ENCODE measurements around the gene PSMA4.

The PSMA4 gene

DNA sequence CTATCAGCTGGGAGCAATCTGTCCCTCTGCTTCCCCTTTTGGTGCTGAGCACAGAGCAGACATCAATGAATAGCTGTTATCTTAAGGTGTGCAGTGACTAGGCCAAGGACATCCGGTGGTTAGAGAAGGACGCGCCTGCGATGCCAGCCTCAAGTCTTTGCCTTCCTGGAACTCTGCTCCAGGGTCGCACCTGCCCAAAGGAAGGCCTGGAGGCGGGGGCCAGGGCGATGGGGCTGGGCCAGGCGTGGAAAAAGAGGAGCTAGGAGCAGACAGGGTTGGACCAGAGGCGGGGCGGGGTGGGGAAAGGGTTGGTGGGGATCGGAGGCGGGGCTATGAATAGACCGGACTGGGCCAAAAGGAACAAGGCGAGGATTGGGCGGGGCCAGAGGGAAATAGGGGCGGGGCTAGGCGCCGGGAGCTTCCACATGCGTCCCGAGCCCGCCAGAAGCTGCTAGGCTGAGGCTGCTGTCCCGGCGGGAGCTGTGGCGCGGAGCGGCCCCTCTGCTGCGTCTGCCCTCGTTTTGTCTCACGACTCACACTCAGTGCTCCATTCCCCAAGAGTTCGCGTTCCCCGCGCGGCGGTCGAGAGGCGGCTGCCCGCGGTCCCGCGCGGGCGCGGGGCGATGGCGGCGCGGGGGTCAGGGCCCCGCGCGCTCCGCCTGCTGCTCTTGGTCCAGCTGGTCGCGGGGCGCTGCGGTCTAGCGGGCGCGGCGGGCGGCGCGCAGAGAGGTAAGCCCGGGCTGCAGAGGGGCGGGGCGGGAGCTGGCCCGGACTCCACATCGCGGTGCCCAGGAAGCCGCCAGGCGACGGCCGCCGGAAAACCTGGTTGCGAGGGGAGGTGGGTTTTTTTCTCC is 25.1 kb downstream of the PSMA4 start, which contains the start of gene CHRNA5:
Gene CHRNA5 (plus strand): TSS at position 424 of the 854 bp plus-strand sequence. CDS start 200 bp downstream, at position 624.
- H3K27ac ChIP-seq = no peak within 1 kb of the TSS
- TF ChIP-seq, protein P1, sequence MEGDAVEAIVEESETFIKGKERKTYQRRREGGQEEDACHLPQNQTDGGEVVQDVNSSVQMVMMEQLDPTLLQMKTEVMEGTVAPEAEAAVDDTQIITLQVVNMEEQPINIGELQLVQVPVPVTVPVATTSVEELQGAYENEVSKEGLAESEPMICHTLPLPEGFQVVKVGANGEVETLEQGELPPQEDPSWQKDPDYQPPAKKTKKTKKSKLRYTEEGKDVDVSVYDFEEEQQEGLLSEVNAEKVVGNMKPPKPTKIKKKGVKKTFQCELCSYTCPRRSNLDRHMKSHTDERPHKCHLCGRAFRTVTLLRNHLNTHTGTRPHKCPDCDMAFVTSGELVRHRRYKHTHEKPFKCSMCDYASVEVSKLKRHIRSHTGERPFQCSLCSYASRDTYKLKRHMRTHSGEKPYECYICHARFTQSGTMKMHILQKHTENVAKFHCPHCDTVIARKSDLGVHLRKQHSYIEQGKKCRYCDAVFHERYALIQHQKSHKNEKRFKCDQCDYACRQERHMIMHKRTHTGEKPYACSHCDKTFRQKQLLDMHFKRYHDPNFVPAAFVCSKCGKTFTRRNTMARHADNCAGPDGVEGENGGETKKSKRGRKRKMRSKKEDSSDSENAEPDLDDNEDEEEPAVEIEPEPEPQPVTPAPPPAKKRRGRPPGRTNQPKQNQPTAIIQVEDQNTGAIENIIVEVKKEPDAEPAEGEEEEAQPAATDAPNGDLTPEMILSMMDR (IDR thresholded peaks at IDR 0.05) = no peak

DNA sequence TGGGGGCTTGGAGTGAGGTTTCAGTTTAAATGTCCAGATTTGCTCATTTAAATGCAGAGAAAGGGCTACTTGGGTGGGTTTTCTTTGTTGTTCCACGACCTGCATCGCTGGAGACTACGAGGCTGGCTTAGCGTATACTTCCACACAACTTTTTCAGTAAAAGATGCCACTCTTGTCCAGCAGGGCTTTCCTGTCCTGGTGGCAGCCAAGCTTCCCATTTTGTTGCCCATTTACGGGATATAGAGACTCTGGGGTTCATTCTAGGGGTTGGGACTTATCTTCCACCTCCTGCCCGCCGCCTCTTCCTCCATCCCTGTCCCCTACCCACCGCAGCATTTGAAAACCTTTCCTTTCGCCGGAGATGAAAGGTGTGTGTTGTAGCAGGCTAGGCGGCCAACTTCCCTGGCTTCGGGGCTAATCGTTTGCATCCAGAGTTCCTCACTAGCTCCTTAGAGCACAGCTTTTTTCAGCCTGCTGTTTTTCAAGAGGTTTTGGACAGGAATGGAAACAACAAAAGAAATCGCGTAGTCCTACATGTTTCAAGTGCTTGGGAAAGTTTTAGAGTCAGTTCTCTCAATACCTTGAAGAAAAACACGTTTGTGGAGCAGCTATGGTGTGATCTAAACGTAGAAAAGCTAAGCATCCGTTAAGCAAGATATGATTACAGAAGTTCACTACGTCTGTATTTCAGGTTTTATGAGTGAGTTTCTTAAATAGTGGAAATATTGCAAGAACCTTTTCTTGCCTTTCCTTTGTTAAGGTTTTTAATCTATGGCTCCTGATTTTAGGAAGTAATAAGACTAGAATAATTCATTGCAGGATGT is 25.9 kb downstream of the PSMA4 start:
- no peak for DNase-seq (ENCODE audit: low spot score)
- H3K27ac ChIP-seq = no peak overlapping the region
- TF ChIP-seq, protein P1 (IDR thresholded peaks at IDR 0.05) = no peak
- peak overlapping the region; percentile 67 for H3K4me3 ChIP-seq

More for the DNA sequence above, 25.1 kb downstream of the PSMA4 start, which contains the start of gene CHRNA5:
- peak; percentile 85 for DNase-seq (ENCODE audit: low spot score)
- peak within 1 kb of the TSS; percentile 67 for H3K4me3 ChIP-seq

DNA sequence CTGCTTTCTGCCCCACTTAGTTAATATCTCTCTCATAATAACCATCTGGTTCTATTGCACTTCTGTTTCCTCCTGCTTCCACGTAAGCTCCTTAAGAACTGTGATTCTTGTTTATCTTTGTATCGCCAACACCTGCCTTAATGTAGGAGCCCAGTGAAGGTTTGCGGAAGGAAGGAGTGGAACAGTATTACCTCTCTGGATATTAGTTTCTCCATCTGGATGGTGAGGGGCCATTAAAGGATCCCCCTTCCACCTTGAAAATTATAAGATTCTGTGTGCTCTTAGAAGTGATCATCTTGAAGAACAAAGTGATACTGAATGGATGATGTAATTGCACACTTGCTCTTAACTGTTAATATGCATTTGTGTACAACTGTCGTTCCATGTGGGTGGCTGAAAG is 27.3 kb downstream of the PSMA4 start:
- TF ChIP-seq, protein P1 (IDR thresholded peaks at IDR 0.05) = no peak
- no peak overlapping the region for H3K4me3 ChIP-seq
- no peak for DNase-seq (ENCODE audit: low spot score)
- H3K27ac ChIP-seq = no peak overlapping the region

DNA sequence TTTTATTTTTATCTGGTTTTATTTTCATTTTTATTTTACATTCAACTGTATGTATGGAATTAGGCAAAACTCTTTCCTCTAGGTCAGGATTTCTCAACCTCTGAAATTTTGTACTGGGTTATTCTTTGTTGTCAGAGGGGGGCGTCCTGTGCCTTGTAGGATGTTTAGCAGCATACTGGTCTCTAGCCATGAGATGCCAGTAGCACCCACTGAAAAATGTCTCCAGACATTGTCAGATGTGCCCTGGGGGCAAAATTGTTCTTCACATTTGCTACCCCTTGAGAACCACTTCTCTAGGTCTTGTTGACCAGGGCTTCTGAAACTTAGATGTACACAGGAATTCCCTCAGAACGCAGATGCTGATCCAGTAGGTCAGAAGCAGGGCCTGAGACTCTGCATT is 30.5 kb downstream of the PSMA4 start:
- Histone ChIP-seq H3K4me3 (no peak overlapping the region), H3K27ac (no peak overlapping the region)
- TF ChIP-seq, protein P1 (IDR thresholded peaks at IDR 0.05) = no peak
- no peak for DNase-seq (ENCODE audit: low spot score)

DNA sequence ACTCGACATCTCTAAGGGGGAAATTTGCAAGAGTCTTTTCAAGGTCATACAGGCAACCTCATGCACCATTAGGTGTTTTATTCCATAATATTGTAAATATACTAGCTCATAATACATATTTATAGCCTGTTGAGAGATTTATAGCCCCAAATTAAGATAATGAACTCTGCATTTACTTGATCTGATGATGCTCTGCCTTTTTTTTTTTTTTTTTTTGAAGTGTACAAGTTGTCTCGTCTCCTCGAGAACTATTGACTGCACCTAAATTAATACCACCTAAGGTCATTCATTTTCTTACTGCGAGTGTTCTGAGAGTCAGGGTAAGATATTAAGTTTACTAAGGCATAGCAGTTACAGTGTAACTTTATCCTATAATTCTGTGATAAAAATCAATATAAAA is 31.1 kb downstream of the PSMA4 start:
- TF ChIP-seq, protein P1 (IDR thresholded peaks at IDR 0.05) = no peak
- DNase-seq (ENCODE audit: low spot score) = no peak
- no peak overlapping the region for H3K27ac ChIP-seq
- H3K4me3 ChIP-seq = no peak overlapping the region

DNA sequence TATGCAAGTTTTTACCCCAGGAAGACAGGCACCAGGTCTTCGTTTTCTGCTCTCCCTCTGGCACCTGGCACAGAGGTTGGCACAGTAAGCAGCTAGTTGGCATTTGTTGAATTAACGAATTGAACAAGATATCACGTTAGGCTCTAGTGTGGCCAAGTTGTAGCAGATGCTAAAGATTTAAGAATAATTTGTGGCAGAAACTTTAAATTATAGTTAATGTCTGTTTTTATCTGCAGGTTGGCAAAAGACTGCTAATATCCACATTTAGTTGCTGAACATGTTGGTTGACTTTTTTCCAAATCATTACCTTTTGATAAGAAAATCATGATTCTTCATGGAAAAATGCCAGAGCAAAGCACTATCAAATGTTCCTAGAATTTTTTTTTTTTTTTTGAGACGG is 33.2 kb downstream of the PSMA4 start:
- no peak overlapping the region for H3K4me3 ChIP-seq
- no peak for DNase-seq (ENCODE audit: low spot score)
- TF ChIP-seq, protein P1 (IDR thresholded peaks at IDR 0.05) = no peak
- H3K27ac ChIP-seq = no peak overlapping the region

Measured in coronary artery (tissue), 2 donors.